ENCODE measurements around the gene DNAJB8. TPM values are rescaled to one million over a fixed set of nuclear protein-coding genes. Genes with fewer than 3 reads are reported as not detected.

DNAJB8 gene
- total RNA-seq, 1 experiment from 2014 or later, result not detected

- no peak for DNase-seq (ENCODE audit: low spot score)
Measured at GRCh38 chr3:128494367-128494650, 27.6 kb upstream of the DNAJB8 start.

DNA sequence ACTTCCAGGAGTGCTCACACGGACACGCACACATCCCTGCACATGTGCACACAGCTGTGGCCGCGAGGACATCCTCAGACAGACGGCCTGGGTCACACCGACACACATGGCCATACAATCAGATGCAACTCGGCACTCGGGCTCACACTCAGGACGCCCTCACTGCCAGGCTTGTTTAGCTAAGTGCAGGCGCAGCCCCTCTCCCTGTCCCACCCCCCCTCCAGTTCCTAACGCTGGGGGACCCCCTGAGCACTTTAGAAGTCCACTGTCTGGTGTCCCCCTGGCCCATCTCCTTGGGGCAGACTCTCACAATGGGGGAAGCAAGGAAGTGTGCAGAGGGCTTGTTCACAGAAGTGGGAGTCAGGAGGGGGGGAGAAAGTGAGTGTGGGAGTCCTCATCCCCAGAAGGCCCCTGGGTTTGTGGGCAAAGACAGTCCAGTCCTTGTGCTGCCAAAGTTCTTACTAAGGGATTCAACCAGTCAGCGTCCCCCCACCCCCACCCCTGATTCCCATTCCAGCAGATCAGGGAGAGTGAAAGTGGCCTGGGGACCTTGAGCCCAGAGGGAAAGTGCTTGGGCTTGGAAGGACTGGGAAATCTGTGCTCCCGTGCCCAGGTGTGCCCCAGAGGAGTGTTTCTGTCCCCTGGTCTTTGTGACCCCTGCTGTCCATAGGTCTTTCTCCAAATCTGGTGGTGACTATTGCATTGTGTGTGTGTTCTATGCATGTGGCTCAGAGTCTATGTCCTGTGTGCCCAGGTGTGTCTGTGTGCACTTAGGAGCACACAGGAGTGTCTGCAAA lies 27.1 kb upstream of the DNAJB8 start:
- DNase-seq (ENCODE audit: low spot score), result no peak

DNA sequence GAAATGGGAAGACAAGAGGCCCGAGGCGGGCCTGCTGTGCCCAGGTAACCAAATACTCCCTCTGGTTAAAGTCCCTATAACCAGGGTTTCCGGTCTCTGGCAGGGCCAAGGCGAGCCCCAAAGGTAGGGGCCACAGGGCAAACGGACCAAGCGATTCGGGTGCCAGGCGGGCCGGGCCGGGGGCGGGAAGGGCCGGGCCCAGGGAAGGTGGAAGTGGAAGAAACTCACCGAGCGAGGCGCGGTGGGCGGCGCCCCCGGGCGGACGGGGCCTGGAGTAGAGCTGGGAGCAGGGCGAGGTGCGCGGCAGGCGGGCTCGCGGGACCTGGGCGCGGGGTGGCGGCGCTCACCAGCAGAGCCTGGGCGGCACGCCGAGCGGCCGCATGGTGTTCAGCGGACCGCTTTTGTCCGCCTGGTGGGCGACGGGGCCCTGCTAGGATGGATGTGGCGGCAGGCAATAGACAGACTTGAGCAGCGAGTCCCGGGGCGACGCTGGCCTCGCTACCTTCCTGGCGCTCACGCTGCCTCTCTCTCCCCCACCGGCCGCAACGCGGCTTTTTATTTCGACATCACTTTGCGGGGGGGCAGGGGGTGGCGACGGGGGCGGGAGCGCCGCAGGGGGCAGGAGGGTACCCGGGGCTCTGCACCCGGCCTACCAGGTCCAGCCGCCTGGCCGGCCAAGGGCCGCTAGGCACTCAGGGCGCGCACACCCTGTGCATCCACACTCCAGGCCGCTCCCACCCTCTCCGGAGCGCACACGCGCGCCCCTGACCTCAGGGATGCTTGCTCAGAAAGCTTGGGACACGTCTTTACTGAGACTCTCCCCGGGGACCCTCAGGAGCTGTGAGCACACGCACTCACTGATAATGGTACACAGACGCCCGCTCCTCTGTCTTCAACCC lies 26.2 kb upstream of the DNAJB8 start, which contains the start of gene GATA2:
GATA2 (minus strand) TSS at position 531 of the 899 bp plus-strand sequence. CDS start 6,170 bp downstream, outside the sequence.
- no peak for DNase-seq (ENCODE audit: low spot score)

- no peak for DNase-seq (ENCODE audit: low spot score)
Measured at GRCh38 chr3:128491941-128492670, 25.4 kb upstream of the DNAJB8 start.

DNA sequence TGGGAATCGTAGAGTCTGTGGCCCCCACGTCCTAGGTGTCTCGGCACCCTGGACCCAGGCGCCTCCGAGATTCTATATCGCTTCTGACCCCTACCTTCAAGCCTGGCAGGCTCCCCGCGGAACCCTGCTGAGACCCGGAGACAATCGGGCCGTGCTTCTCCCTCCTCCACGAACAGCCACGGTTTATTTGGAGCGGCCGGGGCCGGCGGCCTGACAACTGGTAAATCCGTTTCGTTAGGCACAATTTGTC lies 24.9 kb upstream of the DNAJB8 start:
- no peak for DNase-seq (ENCODE audit: low spot score)

GRCh38 chr3:128490915-128491690 lies 24.4 kb upstream of the DNAJB8 start:
- no peak for DNase-seq (ENCODE audit: low spot score)

GRCh38 chr3:128490650-128490914 lies 23.9 kb upstream of the DNAJB8 start:
- no peak for DNase-seq (ENCODE audit: low spot score)

- peak; percentile 72 for DNase-seq (ENCODE audit: low spot score)
Measured at GRCh38 chr3:128489927-128490649, 23.4 kb upstream of the DNAJB8 start.

DNA sequence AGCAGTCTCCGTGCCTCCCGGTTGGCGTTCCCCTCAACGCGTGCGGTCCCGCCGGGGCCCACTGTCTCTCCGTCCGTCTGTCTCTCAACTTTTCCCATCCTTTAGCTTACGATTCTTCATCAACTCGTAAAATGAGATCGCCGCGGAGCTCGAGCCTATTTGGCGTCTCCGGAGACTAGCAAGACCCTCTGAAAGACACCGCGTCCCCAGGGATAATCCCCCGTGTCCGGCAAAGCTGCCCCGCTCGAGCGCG lies 22.9 kb upstream of the DNAJB8 start:
- no peak for DNase-seq (ENCODE audit: low spot score)

GRCh38 chr3:128488991-128489673 lies 22.4 kb upstream of the DNAJB8 start:
- DNase-seq (ENCODE audit: low spot score), result peak; percentile 72

GRCh38 chr3:128488636-128488990 lies 21.9 kb upstream of the DNAJB8 start:
- peak; percentile 69 for DNase-seq (ENCODE audit: low spot score)

DNA sequence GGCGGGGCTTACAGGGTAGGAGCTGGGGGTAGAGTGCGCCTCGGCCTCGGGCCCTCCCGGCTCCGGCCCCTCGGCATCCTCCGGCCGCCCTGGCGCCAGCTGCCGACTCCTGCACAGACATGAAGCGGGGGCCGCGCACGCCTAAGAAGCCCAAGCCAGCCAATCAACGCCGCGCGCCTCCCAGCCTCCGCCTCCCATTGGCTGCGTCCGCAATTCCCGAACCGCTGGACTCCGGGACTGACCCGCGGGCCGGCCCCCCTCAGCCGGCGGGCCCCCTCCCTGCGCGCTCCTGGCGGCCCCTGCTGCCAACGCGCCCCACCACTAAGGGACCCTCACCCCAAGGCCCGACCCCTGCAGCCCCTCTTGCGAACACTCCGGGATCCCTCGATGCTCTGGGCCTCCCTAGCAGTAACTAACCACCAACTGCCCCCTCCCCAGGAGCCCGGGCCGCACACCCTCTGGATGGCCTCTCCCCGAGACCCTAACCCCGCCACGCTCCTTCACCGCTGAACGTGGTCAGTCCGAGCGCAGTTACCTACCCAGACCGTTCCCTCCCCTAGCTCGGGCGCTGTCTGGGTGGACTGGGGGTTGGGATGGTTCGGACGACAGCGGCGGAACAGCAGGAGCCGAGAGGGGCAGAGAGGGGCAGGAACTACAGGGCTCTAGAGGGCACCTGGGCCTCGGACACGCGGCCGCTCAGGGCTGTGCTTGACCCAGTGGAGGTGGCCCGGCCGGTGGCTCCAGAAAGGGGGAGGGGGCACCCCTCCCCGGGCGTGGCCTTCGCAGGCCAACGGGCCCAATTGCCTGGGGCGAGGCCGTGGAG lies 21.3 kb upstream of the DNAJB8 start:
- DNase-seq (ENCODE audit: low spot score), result peak; percentile 96

GRCh38 chr3:128487538-128487812 lies 20.8 kb upstream of the DNAJB8 start:
- DNase-seq (ENCODE audit: low spot score), result no peak

DNA sequence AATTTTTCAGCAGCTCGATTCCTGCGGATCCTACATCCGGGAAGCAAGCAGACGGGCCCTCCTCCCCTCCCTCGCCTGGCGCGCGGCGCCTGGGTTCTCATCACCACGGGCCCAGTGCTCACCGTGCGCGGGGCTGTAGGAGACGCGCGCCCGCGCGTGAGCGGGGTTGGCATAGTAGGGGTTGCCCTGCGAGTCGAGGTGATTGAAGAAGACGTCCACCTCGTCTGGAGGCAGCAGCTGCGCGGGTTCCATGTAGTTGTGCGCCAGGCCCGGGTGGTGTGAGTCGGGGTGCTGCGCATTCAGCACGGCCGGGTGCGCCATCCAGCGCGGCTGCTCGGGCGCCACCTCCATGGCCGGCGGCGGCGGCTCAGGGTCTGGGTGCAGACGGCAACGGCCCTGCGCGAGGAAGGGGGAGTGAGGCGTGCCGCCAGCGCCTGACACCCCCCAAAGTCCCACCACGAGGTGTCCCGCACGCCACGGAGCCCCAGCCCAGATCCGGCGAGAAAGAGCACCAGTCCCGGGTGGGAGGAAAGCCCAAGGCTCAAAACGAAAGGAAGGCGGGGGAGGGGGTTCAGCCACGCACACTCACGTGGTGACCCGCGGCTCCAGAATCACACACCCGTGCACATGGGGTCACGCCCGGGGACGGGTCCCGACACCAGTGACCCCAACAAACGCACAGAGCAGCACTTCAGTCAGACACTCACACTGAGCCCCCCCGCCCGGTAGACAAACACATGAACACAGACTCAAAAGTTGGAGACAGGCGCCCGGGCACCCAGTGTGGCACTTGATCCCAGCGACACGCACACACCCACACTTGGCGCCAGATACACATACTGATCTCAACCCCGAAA lies 20.2 kb upstream of the DNAJB8 start:
- peak; percentile 44 for DNase-seq (ENCODE audit: low spot score)

GRCh38 chr3:128486205-128486628 lies 19.5 kb upstream of the DNAJB8 start:
- no peak for DNase-seq (ENCODE audit: low spot score)

- DNase-seq (ENCODE audit: low spot score), result no peak
Measured at GRCh38 chr3:128485282-128486204, 18.9 kb upstream of the DNAJB8 start.

DNA sequence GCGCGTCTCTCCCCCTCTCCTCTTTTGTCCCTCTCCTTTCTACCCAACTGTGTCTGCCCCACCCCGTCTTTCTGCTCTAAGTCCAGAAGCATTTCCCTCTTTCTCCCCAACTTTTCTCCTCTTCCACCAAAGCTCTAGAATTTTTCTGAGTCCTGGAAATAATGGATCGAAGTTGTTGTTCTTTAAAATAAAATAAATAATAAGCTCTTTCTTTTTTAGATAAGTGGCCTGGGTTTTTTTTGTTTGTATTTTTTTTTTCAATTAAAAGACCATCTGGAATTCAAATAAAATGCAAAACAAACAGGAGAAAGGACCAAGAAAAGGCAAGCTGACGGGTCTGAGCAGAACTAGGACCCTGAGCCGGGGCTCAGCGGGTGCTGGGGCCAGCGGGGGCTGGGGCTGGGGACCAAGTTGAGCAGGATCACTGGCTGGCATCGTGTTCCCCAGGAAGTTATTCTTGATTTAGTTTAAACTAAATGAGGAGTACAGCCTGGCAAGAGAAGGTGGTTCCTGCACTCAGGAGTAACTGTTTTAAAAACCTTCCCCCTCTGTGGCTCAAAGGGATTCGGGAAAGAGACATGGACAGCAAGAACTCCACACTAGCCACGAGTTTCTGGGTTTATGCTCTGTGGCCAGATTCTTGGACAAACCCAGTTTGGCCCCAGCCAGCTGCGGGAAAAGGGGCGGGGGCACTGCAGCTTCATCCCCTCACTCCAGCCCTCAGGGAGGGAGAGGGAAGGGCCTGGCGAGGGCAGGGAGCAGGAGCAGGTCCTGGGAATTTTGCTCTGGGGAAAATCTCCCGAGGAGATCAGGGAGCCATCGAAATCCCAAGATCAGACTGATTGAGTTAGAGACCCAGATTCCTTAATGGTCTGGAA lies 18.0 kb upstream of the DNAJB8 start:
- no peak for DNase-seq (ENCODE audit: low spot score)
